Neural cell (in vitro differentiated cells): ENCODE data around the gene SERPINE1. TPM values are rescaled to one million over a fixed set of nuclear protein-coding genes. Genes with fewer than 3 reads are reported as not detected.

ENCODE experiments used
- H2AFZ ChIP-seq: fragments of 200-600, 300-800 bp; sonication (generic), shearing (Covaris generic); 2 replicates; pipeline ENCODE4 v1.6.0; 2014; ENCODE audit warnings: low read depth, mild to moderate bottlenecking, antibody characterized with exemption, low read length, moderate library complexity
- H3F3A ChIP-seq: fragments of 200-600 bp; shearing (Covaris generic); 2 replicates; pipeline ENCODE4 v1.6.1; 2016; ENCODE audit warnings: mild to moderate bottlenecking, moderate library complexity, mixed read lengths, antibody characterized with exemption, low read length; ENCODE audit not compliant: insufficient read depth, poor library complexity, severe bottlenecking
- H3K27ac ChIP-seq: fragments of 200-600, 300-800 bp; sonication (generic), shearing (Covaris generic); 2 replicates; pipeline ENCODE4 v1.5.1; 2014; ENCODE audit warnings: mild to moderate bottlenecking, low read length, moderate library complexity
- H3K27me3 ChIP-seq: fragments of 300-800, 200-600 bp; sonication (generic), shearing (Covaris generic); 2 replicates; pipeline ENCODE4 v1.6.0; 2014; ENCODE audit warnings: mild to moderate bottlenecking, low read depth, low read length, moderate library complexity; ENCODE audit not compliant: insufficient read depth
- H3K36me3 ChIP-seq: fragments of 300-800, 200-600 bp; sonication (generic), shearing (Covaris generic); 2 replicates; pipeline ENCODE4 v1.5.1; 2014; ENCODE audit warnings: mild to moderate bottlenecking, antibody characterized with exemption, low read length, moderate library complexity; ENCODE audit not compliant: insufficient read depth
- H3K4me2 ChIP-seq: fragments of 300-800, 200-600 bp; sonication (generic), shearing (Covaris generic); 2 replicates; pipeline ENCODE4 v1.6.0; 2014; ENCODE audit warnings: mild to moderate bottlenecking, low read length
- H3K4me3 ChIP-seq: fragments of 300-800, 200-600 bp; sonication (generic), shearing (Covaris generic); 2 replicates; pipeline ENCODE4 v1.5.1; 2014; ENCODE audit warnings: mild to moderate bottlenecking, low read length, moderate library complexity
- H3K79me2 ChIP-seq: fragments of 200-600 bp; shearing (Covaris generic); replicated peaks from 2 replicates; pipeline ENCODE4 v1.6.0; 2014; ENCODE audit warnings: mild to moderate bottlenecking, low read length, moderate library complexity; ENCODE audit not compliant: insufficient read depth
- H3K9ac ChIP-seq: fragments of 300-800, 200-600 bp; sonication (generic), shearing (Covaris generic); 2 replicates; pipeline ENCODE4 v1.6.1; 2016; ENCODE audit warnings: mild to moderate bottlenecking, low read length, mixed read lengths
- H3K9me2 ChIP-seq: fragments of 200-600 bp; shearing (Covaris generic); 2 replicates; pipeline ENCODE4 v1.6.1; 2016; ENCODE audit warnings: mild to moderate bottlenecking, low read length, mixed read lengths; ENCODE audit not compliant: insufficient read depth
- H3K9me3 ChIP-seq: fragments of 200-600, 300-800 bp; sonication (generic), shearing (Covaris generic); 2 replicates; pipeline ENCODE4 v1.6.1; 2016; ENCODE audit warnings: mild to moderate bottlenecking, mixed run types, low read length, moderate library complexity, mixed read lengths
- H4K20me1 ChIP-seq: fragments of 200-600 bp; shearing (Covaris generic); 2 replicates; pipeline ENCODE4 v1.6.1; 2016; ENCODE audit warnings: mild to moderate bottlenecking, mixed run types; ENCODE audit not compliant: insufficient read depth
- EP300 ChIP-seq: fragments of 450-650 bp; conservative IDR thresholded peaks from 2 replicates; pipeline ENCODE4 v1.6.1; 2014; ENCODE audit warnings: antibody characterized with exemption, mild to moderate bottlenecking, moderate library complexity; ENCODE audit not compliant: poor library complexity, severe bottlenecking
- EZH2 ChIP-seq: fragments of 200-600, 300-800 bp; shearing (Covaris generic), sonication (generic); IDR thresholded peaks from 2 replicates; pipeline ENCODE4 v1.6.1; 2014; ENCODE audit warnings: antibody characterized with exemption, low read length, borderline replicate concordance, mild to moderate bottlenecking; ENCODE audit not compliant: insufficient read depth, poor library complexity, severe bottlenecking
- MXI1 ChIP-seq: fragments of 450-650 bp; conservative IDR thresholded peaks from 2 replicates; pipeline ENCODE4 v1.6.1; 2014; ENCODE audit warnings: antibody characterized with exemption, mild to moderate bottlenecking; ENCODE audit not compliant: poor library complexity, severe bottlenecking
- POLR2AphosphoS5 ChIP-seq: IDR thresholded peaks from 2 replicates; pipeline ENCODE4 v1.6.1; 2012
- RAD21 ChIP-seq: fragments of 450-650 bp; conservative IDR thresholded peaks from 2 replicates; pipeline ENCODE4 v1.6.1; 2014; ENCODE audit warnings: antibody characterized with exemption, mild to moderate bottlenecking, moderate library complexity
- SMC3 ChIP-seq: fragments of 450-650 bp; conservative IDR thresholded peaks from 2 replicates; pipeline ENCODE4 v1.6.1; 2014; ENCODE audit warnings: antibody characterized with exemption, mild to moderate bottlenecking, moderate library complexity; ENCODE audit not compliant: poor library complexity
- TAF1 ChIP-seq: IDR thresholded peaks from 2 replicates; pipeline ENCODE4 v1.6.1; 2012; ENCODE audit warnings: low read depth
- polyA plus RNA-seq: library from polyadenylated mRNA; depleted of rRNA; stranded (reverse); fragments of >200 nt; gene quantifications from 2 replicates; pipeline ENCODE4 v1.2.3, GENCODE V29; 2014
- TF ChIP-seq, protein P1 (sequence below): IDR thresholded peaks from 2 replicates; pipeline ENCODE4 v1.6.1; 2012; ENCODE audit warnings: borderline replicate concordance
- TF ChIP-seq, protein P2 (sequence below): fragments of 450-650 bp; IDR thresholded peaks from 2 replicates; pipeline ENCODE4 v1.5.1; 2014; ENCODE audit warnings: antibody characterized with exemption, mild to moderate bottlenecking, moderate library complexity; ENCODE audit not compliant: poor library complexity, severe bottlenecking

Gene SERPINE1
- polyA plus RNA-seq, 1 donor from 2014 or later, result 0.12 TPM

- H4K20me1 ChIP-seq, result no peaks in the 10 kb centered on the region
- no peak overlapping the region for H3K27ac ChIP-seq
- H3K9me3 ChIP-seq, result no peaks in the 10 kb centered on the region
- H3K9me2 ChIP-seq, result no peaks in the 10 kb centered on the region
- TF ChIP-seq, protein P1, sequence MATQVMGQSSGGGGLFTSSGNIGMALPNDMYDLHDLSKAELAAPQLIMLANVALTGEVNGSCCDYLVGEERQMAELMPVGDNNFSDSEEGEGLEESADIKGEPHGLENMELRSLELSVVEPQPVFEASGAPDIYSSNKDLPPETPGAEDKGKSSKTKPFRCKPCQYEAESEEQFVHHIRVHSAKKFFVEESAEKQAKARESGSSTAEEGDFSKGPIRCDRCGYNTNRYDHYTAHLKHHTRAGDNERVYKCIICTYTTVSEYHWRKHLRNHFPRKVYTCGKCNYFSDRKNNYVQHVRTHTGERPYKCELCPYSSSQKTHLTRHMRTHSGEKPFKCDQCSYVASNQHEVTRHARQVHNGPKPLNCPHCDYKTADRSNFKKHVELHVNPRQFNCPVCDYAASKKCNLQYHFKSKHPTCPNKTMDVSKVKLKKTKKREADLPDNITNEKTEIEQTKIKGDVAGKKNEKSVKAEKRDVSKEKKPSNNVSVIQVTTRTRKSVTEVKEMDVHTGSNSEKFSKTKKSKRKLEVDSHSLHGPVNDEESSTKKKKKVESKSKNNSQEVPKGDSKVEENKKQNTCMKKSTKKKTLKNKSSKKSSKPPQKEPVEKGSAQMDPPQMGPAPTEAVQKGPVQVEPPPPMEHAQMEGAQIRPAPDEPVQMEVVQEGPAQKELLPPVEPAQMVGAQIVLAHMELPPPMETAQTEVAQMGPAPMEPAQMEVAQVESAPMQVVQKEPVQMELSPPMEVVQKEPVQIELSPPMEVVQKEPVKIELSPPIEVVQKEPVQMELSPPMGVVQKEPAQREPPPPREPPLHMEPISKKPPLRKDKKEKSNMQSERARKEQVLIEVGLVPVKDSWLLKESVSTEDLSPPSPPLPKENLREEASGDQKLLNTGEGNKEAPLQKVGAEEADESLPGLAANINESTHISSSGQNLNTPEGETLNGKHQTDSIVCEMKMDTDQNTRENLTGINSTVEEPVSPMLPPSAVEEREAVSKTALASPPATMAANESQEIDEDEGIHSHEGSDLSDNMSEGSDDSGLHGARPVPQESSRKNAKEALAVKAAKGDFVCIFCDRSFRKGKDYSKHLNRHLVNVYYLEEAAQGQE, result no peak
- no peak for TF ChIP-seq EP300
- TF ChIP-seq SMC3, result peak; percentile 41
- TF ChIP-seq MXI1, result no peak
- no peak for TF ChIP-seq TAF1
- TF ChIP-seq POLR2AphosphoS5, result no peak
- no peak for TF ChIP-seq EZH2
- TF ChIP-seq RAD21, result peak; percentile 33
- TF ChIP-seq, protein P2, sequence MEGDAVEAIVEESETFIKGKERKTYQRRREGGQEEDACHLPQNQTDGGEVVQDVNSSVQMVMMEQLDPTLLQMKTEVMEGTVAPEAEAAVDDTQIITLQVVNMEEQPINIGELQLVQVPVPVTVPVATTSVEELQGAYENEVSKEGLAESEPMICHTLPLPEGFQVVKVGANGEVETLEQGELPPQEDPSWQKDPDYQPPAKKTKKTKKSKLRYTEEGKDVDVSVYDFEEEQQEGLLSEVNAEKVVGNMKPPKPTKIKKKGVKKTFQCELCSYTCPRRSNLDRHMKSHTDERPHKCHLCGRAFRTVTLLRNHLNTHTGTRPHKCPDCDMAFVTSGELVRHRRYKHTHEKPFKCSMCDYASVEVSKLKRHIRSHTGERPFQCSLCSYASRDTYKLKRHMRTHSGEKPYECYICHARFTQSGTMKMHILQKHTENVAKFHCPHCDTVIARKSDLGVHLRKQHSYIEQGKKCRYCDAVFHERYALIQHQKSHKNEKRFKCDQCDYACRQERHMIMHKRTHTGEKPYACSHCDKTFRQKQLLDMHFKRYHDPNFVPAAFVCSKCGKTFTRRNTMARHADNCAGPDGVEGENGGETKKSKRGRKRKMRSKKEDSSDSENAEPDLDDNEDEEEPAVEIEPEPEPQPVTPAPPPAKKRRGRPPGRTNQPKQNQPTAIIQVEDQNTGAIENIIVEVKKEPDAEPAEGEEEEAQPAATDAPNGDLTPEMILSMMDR, result peak; percentile 48
- no peak overlapping the region for H3K9ac ChIP-seq
- H3K36me3 ChIP-seq, result no peaks in the 10 kb centered on the region
- H3K4me3 ChIP-seq, result no peak overlapping the region
- no peak overlapping the region for H3K4me2 ChIP-seq
- no peaks in the 10 kb centered on the region for H3K27me3 ChIP-seq
- no peak overlapping the region for H2AFZ ChIP-seq
- H3F3A ChIP-seq, result no peaks in the 10 kb centered on the region
- no peaks in the 10 kb centered on the region for H3K79me2 ChIP-seq
These were observed 11.4 kb downstream of the SERPINE1 start for GRCh38 chr7:101138213-101138870.

DNA sequence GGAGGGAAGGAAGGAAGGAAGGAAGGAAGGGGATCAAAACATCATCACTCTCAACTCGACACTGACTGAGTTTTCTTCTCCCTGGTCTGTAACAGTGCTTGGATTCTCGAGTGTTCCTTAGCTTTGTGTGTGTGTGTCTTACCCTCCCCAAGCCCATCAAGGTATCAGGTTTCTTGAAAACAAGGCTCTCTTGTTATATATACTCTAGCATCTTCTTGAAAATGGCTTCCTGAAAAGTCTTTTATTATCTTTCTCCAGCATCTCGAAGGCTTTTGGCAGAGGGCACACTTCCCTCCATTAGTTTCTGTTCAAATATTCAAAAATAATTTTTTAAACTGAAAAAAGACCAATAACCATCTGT, 13.4 kb downstream of the SERPINE1 start:
- Histone ChIP-seq H3K4me2 (no peak overlapping the region), H2AFZ (no peak overlapping the region), H3K9me2 (no peaks in the 10 kb centered on the region), H4K20me1 (no peaks in the 10 kb centered on the region), H3K9me3 (no peaks in the 10 kb centered on the region), H3K79me2 (no peaks in the 10 kb centered on the region), H3K27ac (no peak overlapping the region), H3F3A (no peaks in the 10 kb centered on the region), H3K9ac (no peak overlapping the region), H3K4me3 (no peak overlapping the region), H3K36me3 (no peaks in the 10 kb centered on the region), H3K27me3 (no peaks in the 10 kb centered on the region)
- no peak for TF ChIP-seq EZH2
- TF ChIP-seq, protein P2, result no peak
- TF ChIP-seq, protein P1, result no peak
- TF ChIP-seq POLR2AphosphoS5, result no peak
- TF ChIP-seq SMC3, result no peak
- no peak for TF ChIP-seq EP300
- no peak for TF ChIP-seq MXI1
- no peak for TF ChIP-seq TAF1
- TF ChIP-seq RAD21, result no peak
